ENCODE data around the gene SMIM43.

DNA sequence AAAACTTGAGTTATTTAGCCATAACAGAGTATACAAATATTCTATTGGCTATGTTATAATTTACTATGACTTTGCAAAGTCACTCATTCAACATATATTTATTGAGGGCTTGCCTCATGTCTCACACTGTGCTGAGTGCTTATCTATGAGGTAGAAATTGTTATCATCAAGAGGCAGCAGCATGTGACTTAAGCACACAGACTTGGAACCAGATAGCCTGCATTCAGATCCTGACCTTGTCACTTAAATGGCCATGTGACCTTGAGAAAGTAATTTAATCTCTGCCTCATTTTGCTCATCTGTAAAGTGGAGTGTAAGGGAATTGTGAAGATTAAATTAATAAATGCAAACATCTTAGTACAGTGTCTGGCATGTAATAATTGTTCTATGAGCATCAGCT, 26.0 kb upstream of the SMIM43 start:
- TF ChIP-seq RAD21 (IDR thresholded peaks at IDR 0.05; ENCODE audit: low read depth): no peak
- TF ChIP-seq SIN3A (IDR thresholded peaks at IDR 0.05; ENCODE audit: low read depth): no peak
- TF ChIP-seq CTCF (IDR thresholded peaks at IDR 0.05 in 2 of 3, conservative IDR thresholded peaks at IDR 0.05 in 1 of 3; ENCODE audit: borderline replicate concordance in 1 of 3, insufficient read depth in 1 of 3, low read depth in 2 of 3, low read length in 2 of 3): no peak
- TF ChIP-seq EGR1 (IDR thresholded peaks at IDR 0.05; ENCODE audit: low read depth): no peak
